ENCODE measurements around the gene RASEF. TPM values are rescaled to one million over a fixed set of nuclear protein-coding genes. Genes with fewer than 3 reads are reported as not detected.

Gene RASEF
- total RNA-seq, 4 donors from 2014 or later, result 9.9 to 73.6 (median 29.4) TPM

GRCh38 chr9:82996941-82997340, 66.0 kb downstream of the RASEF start:
- H3K27ac ChIP-seq, result no peak overlapping the region
- no peaks in the 10 kb centered on the region for H3K36me3 ChIP-seq
- H3K27me3 ChIP-seq, result no peaks in the 10 kb centered on the region
- TF ChIP-seq POLR2A (IDR thresholded peaks at IDR 0.05) (no peak), CTCF (IDR thresholded peaks at IDR 0.05) (no peak)
- no peaks in the 10 kb centered on the region for H3K9me3 ChIP-seq
- no peak overlapping the region for H3K4me3 ChIP-seq
- no peak for DNase-seq
- H3K4me1 ChIP-seq, result no peaks in the 10 kb centered on the region

DNA sequence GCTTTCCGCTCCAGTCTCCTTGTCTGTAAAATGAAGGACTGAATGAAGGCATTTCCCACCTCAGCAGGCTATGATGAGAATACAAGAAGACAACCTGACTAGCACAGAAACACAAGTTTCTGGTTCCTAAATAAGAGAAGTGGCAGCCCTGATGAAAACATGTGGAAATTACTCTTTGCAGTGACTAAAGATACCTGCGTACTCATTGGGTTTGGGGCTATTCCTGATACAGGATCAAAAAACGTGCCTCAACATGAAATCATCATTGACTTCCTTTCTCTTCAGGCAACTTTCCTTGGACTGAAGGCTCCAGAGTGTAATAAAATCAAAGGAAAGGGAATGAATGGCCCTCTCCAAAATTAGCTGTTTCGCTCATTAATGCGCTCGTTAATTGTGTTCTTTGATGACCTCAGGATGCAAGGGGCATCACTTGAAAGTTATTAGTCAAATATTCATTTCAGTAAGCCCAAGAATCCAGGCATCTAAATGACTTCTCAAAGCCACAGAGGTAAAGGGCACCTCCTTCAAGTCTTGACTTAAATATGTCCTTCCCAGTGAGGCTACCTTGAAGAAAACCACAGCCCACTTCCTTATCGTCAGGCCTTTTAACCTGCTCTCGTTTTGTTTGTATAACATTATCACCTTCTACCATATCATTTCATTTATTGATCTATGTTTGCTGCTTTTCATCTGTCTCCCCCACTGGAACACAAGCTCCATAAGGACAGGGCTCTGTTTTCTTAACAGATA, 68.9 kb downstream of the RASEF start:
- H3K36me3 ChIP-seq, result no peaks in the 10 kb centered on the region
- no peak for DNase-seq
- no peak overlapping the region for H3K4me3 ChIP-seq
- no peak overlapping the region for H3K27ac ChIP-seq
- H3K4me1 ChIP-seq, result no peaks in the 10 kb centered on the region
- TF ChIP-seq CTCF (IDR thresholded peaks at IDR 0.05) (no peak), POLR2A (IDR thresholded peaks at IDR 0.05) (no peak)
- H3K9me3 ChIP-seq, result no peaks in the 10 kb centered on the region
- no peaks in the 10 kb centered on the region for H3K27me3 ChIP-seq

DNA sequence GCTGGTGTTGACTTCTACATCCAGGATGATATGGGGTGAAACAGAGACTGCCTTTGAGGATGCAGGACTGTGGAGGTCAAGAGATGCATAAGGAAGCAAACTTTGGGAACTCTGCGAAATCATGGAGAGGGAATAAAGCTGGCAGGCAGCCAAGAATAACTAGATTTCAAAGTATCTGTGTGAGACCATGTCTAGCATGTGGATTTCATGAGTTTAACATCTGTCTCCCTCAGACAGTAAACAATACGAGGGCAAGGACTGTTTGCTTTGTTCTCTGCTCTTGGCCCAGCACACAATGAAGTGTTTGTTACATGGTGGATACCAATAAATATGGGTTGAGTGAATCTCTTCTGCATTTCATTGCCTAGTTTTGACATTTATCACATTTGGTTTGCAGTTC, 71.3 kb downstream of the RASEF start:
- Histone ChIP-seq H3K27me3 (no peaks in the 10 kb centered on the region), H3K27ac (no peak overlapping the region), H3K9me3 (no peaks in the 10 kb centered on the region), H3K4me3 (no peak overlapping the region), H3K4me1 (peaks cover 0 to 10% (median 0%) of the 10 kb centered on the region in 4 donors), H3K36me3 (no peaks in the 10 kb centered on the region)
- no peak for DNase-seq
- TF ChIP-seq POLR2A (IDR thresholded peaks at IDR 0.05) (no peak), CTCF (IDR thresholded peaks at IDR 0.05) (no peak)

GRCh38 chr9:82989929-82990328, 73.0 kb downstream of the RASEF start:
- no peak overlapping the region for H3K4me3 ChIP-seq
- no peaks in the 10 kb centered on the region for H3K27me3 ChIP-seq
- DNase-seq, result no peak
- H3K9me3 ChIP-seq, result no peaks in the 10 kb centered on the region
- H3K36me3 ChIP-seq, result no peaks in the 10 kb centered on the region
- H3K4me1 ChIP-seq, result peaks cover 0 to 10% (median 0%) of the 10 kb centered on the region in 4 donors
- H3K27ac ChIP-seq, result no peak overlapping the region
- TF ChIP-seq CTCF (IDR thresholded peaks at IDR 0.05) (no peak), POLR2A (IDR thresholded peaks at IDR 0.05) (no peak)

GRCh38 chr9:82988488-82988887, 74.5 kb downstream of the RASEF start:
- Histone ChIP-seq H3K27ac (peak overlapping the region in 1 of 4 donors; percentile 64), H3K4me3 (no peak overlapping the region), H3K27me3 (no peaks in the 10 kb centered on the region), H3K36me3 (no peaks in the 10 kb centered on the region), H3K9me3 (no peaks in the 10 kb centered on the region), H3K4me1 (peaks cover 0 to 10% (median 0%) of the 10 kb centered on the region in 4 donors)
- no peak for TF ChIP-seq POLR2A (IDR thresholded peaks at IDR 0.05)
- no peak for TF ChIP-seq CTCF (IDR thresholded peaks at IDR 0.05)
- DNase-seq, result no peak

Measured in Peyer's patch (tissue), 4 donors.